Prostate gland (tissue), 2 donors: ENCODE measurements around the gene LRRTM4.

Experiments used
- POLR2AphosphoS5 ChIP-seq: sonication (generic); formaldehyde crosslinking; IDR thresholded peaks from one replicate; pipeline ENCODE4 v1.6.1; 2017; ENCODE audit warnings: antibody characterized with exemption
- TF ChIP-seq, protein P1 (sequence below), 4 experiments: fragments of 200-600 bp in 2 of 4; fragments of 450-650 bp in 2 of 4; sonication (generic) in 2 of 4; IDR thresholded peaks; 1 replicate in 3 of 4; 2 replicates in 1 of 4; pipeline ENCODE4 v1.5.1; 2016 to 2019; ENCODE audit warnings: antibody characterized with exemption in 4 of 4, mild to moderate bottlenecking in 2 of 4, moderate library complexity in 2 of 4

DNA sequence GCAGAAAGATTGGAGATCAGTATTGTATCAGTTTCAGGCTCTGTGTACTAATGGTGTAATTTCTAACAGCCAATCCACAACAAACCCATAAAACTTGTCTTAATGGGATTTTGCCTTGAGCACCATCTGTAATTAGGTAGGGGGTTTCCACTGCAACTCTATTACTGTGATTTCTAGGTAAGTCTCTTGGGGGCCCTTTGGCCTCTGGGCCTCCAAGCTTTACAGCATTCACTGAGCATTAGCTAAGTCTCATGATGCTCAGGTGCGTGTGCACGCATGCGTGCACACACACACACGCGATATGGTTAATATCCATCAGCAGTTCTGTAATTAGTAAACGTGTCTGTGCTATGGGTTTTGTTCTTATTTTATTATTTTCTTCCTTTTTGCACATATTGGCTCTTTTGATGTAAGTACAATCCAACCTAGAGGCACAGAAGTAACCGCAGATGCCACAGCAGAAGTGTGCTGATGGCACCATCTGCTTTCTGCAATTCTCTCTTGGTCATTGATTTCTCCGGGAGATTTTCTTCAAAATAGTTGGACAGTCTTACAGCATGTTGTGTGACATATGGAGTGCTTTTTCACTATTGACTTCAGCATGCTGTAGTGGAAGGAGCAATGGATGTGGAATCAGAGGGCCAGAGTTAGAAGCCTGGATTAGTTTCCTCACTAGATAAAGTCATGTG, 592.0 kb downstream of the LRRTM4 start:
- no peak for TF ChIP-seq POLR2AphosphoS5
- TF ChIP-seq, protein P1, sequence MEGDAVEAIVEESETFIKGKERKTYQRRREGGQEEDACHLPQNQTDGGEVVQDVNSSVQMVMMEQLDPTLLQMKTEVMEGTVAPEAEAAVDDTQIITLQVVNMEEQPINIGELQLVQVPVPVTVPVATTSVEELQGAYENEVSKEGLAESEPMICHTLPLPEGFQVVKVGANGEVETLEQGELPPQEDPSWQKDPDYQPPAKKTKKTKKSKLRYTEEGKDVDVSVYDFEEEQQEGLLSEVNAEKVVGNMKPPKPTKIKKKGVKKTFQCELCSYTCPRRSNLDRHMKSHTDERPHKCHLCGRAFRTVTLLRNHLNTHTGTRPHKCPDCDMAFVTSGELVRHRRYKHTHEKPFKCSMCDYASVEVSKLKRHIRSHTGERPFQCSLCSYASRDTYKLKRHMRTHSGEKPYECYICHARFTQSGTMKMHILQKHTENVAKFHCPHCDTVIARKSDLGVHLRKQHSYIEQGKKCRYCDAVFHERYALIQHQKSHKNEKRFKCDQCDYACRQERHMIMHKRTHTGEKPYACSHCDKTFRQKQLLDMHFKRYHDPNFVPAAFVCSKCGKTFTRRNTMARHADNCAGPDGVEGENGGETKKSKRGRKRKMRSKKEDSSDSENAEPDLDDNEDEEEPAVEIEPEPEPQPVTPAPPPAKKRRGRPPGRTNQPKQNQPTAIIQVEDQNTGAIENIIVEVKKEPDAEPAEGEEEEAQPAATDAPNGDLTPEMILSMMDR (IDR thresholded peaks at IDR 0.05) = no peak
